Panc1 (cell line): ENCODE measurements around the gene CEP162. TPM values are rescaled to one million over a fixed set of nuclear protein-coding genes. Genes with fewer than 3 reads are reported as not detected.

Source experiments
- ATAC-seq: fragments of 200-7000 bp; cut with Tn5 transposase; 2 replicates; pipeline ENCODE4 v1.9.1; 2020; ENCODE audit warnings: mild to moderate bottlenecking, moderate library complexity
- BruUV-seq: library from RNA; stranded (reverse); fragments of 400-500 nt; replicated peaks from 2 replicates; lab custom pipeline; 2021; lab: Mats Ljungman, UMichigan
- CTCF ChIA-PET: fragments of 300-600 bp; sonication (Branson Sonifier 250); formaldehyde crosslinking; loops from one replicate; lab custom pipeline; 2022; ENCODE audit warnings: antibody characterized with exemption; lab: Charles Lee
- POLR2A ChIA-PET: fragments of 300-600 bp; sonication (Branson Sonifier 250); formaldehyde crosslinking; loops from one replicate; lab custom pipeline; 2022; ENCODE audit warnings: antibody characterized with exemption; lab: Charles Lee
- DNase-seq: peaks from one replicate; pipeline ENCODE4 v3.0.0-alpha.2; 2010; ENCODE audit warnings: low read depth, low spot score
- H3K27ac ChIP-seq: 2 replicates; pipeline ENCODE4 v1.5.1; 2011; ENCODE audit warnings: mild to moderate bottlenecking, low read length, inconsistent platforms
- H3K27me3 ChIP-seq: fragments of 200-500 bp; sonication (Bioruptor generic); 2 replicates; pipeline ENCODE4 v1.6.0; 2014; ENCODE audit warnings: low read length, inconsistent platforms; ENCODE audit not compliant: control insufficient read depth, insufficient read depth
- H3K36me3 ChIP-seq: fragments of 200-500 bp; sonication (Bioruptor generic); 2 replicates; pipeline ENCODE4 v1.5.1; 2014; ENCODE audit warnings: inconsistent platforms, mild to moderate bottlenecking, low read length, moderate library complexity; ENCODE audit not compliant: control insufficient read depth, insufficient read depth
- H3K4me1 ChIP-seq: 2 replicates; pipeline ENCODE4 v1.5.1; 2011; ENCODE audit warnings: inconsistent platforms, mild to moderate bottlenecking, low read length, moderate library complexity; ENCODE audit not compliant: control insufficient read depth, insufficient read depth
- H3K4me3 ChIP-seq, 2 experiments: 2 replicates each; pipeline ENCODE4 v1.5.1; 2011 to 2012; ENCODE audit warnings: low read depth in 2 of 2, low read length in 2 of 2, mild to moderate bottlenecking in 2 of 2, inconsistent platforms in 1 of 2, moderate library complexity in 1 of 2
- H3K9me3 ChIP-seq: fragments of 200-500 bp; sonication (Bioruptor generic); 2 replicates; pipeline ENCODE4 v1.5.1; 2014; ENCODE audit warnings: low read depth, mild to moderate bottlenecking, inconsistent platforms, low read length, moderate library complexity; ENCODE audit not compliant: control insufficient read depth, insufficient read depth
- POLR2AphosphoS5 ChIP-seq: IDR thresholded peaks from 2 replicates; pipeline ENCODE4 v1.6.1; 2012; ENCODE audit warnings: mild to moderate bottlenecking, low read depth, low read length, moderate library complexity
- SIN3A ChIP-seq: IDR thresholded peaks from 2 replicates; pipeline ENCODE4 v1.6.1; 2012; ENCODE audit warnings: low read depth, mild to moderate bottlenecking, low read length, moderate library complexity, borderline replicate concordance; ENCODE audit not compliant: insufficient read depth
- TCF7L2 ChIP-seq: IDR thresholded peaks from 2 replicates; pipeline ENCODE4 v1.6.1; 2011; ENCODE audit warnings: mild to moderate bottlenecking, low read depth, low read length, inconsistent platforms
- in situ Hi-C: cut with HindIII; loops from 2 replicates; pipeline ENCODE4 v1.10.0; 2016; ENCODE audit warnings: low sequenced_read_pairs, low pct_unique_long_range_greater_than_20kb
- intact Hi-C: fragments of 100-400 bp; cut with micrococcal nuclease; formaldehyde crosslinking; loops from one replicate; pipeline ENCODE4 v1.10.0; 2022; ENCODE audit not compliant: unreplicated experiment
- total RNA-seq: library from RNA; stranded (reverse); gene quantifications from one replicate; pipeline ENCODE4 v1.2.1, GENCODE V29; 2021; ENCODE audit not compliant: unreplicated experiment
- TF ChIP-seq, protein P1 (sequence below), 2 experiments: IDR thresholded peaks; 2 replicates each; pipeline ENCODE4 v1.6.1; 2011 to 2012; ENCODE audit warnings: low read depth in 2 of 2, control low read depth in 1 of 2, low read length in 1 of 2, mild to moderate bottlenecking in 1 of 2, moderate library complexity in 1 of 2; ENCODE audit not compliant: insufficient read depth in 1 of 2
- TF ChIP-seq, protein P2 (sequence below): fragments of 450-650 bp; IDR thresholded peaks from 2 replicates; pipeline ENCODE4 v1.5.1; 2017; ENCODE audit warnings: mild to moderate bottlenecking

CEP162 gene
- total RNA-seq, 1 experiment from 2014 or later = 5.3 TPM

DNA sequence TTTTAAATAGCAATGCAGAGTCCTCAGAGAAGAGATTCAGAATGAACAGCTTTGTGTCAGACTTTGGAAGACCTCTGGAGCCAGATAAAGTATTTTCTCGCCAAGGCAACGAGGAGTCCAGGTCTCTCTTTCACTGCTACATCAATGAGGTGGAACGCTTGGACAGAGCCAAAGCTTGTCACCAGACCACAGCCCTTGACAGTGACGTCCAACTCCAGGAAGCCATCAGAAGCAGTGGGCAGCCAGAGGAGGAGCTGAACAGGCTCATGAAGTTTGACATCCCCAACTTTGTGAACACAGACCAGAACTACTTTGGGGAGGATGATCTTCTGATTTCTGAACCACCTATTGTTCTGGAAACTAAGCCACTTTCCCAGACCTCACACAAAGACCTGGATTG, 138.4 kb downstream of the CEP162 start:
- CTCF ChIA-PET = no interaction called here
- intact Hi-C loops = no loop called here

DNA sequence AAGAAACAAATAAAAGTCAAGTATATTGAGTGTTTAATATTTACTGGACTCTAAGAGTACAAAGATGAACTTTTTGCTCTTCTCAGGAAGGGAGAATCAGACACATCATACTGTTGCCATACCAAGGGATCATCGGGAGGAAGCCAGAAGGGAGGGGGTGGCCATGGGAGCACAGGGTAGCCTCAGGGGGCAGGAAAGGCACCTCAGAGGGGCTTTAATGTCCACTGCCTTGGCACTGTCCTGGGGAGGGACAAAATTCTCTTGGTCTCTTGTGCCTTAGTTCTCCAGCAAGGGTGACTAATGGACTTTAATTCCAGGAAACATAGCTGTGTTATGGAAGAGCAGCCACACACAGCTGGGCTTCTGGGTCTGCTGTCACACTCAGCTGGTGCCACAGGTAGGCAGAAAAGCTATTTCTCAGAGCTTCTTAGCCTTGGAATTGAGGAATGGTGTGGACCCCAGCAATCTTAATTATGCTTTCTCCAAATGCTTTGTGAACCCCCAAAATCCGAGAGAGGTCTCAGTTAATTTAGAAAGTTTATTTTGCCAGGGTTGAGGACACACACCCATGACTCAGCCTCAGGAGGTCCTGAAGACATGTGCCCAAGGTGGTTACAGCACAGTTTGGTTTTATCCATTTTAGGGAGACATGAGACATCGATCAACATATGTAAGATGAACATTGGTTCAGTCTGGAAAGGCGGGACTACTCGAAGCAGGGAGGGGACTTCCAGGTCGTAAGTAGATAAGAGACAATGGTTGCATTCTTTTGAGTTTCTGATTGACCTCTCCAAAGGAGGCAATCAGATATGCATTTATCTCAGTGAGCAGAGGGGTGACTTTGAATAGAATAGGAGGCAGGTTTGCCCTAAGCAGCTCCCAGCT, 140.7 kb downstream of the CEP162 start:
- CTCF ChIA-PET = no interaction called here
- H3K27me3 ChIP-seq = peaks cover 5% of the 10 kb centered on the region; the same call in 1 of the 2 replicates
- H3K4me3 ChIP-seq = no peak overlapping the region
- H3K36me3 ChIP-seq = no peaks in the 10 kb centered on the region
- no peaks in the 10 kb centered on the region for H3K4me1 ChIP-seq
- no peak for DNase-seq
- POLR2A ChIA-PET = no interaction called here
- TF ChIP-seq, protein P1, sequence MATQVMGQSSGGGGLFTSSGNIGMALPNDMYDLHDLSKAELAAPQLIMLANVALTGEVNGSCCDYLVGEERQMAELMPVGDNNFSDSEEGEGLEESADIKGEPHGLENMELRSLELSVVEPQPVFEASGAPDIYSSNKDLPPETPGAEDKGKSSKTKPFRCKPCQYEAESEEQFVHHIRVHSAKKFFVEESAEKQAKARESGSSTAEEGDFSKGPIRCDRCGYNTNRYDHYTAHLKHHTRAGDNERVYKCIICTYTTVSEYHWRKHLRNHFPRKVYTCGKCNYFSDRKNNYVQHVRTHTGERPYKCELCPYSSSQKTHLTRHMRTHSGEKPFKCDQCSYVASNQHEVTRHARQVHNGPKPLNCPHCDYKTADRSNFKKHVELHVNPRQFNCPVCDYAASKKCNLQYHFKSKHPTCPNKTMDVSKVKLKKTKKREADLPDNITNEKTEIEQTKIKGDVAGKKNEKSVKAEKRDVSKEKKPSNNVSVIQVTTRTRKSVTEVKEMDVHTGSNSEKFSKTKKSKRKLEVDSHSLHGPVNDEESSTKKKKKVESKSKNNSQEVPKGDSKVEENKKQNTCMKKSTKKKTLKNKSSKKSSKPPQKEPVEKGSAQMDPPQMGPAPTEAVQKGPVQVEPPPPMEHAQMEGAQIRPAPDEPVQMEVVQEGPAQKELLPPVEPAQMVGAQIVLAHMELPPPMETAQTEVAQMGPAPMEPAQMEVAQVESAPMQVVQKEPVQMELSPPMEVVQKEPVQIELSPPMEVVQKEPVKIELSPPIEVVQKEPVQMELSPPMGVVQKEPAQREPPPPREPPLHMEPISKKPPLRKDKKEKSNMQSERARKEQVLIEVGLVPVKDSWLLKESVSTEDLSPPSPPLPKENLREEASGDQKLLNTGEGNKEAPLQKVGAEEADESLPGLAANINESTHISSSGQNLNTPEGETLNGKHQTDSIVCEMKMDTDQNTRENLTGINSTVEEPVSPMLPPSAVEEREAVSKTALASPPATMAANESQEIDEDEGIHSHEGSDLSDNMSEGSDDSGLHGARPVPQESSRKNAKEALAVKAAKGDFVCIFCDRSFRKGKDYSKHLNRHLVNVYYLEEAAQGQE (IDR thresholded peaks at IDR 0.05; ENCODE audit: insufficient read depth in 1 of 2, low read depth in 2 of 2, low read length in 1 of 2) = no peak
- TF ChIP-seq TCF7L2 (no peak), POLR2AphosphoS5 (no peak), SIN3A (no peak)
- TF ChIP-seq, protein P2, sequence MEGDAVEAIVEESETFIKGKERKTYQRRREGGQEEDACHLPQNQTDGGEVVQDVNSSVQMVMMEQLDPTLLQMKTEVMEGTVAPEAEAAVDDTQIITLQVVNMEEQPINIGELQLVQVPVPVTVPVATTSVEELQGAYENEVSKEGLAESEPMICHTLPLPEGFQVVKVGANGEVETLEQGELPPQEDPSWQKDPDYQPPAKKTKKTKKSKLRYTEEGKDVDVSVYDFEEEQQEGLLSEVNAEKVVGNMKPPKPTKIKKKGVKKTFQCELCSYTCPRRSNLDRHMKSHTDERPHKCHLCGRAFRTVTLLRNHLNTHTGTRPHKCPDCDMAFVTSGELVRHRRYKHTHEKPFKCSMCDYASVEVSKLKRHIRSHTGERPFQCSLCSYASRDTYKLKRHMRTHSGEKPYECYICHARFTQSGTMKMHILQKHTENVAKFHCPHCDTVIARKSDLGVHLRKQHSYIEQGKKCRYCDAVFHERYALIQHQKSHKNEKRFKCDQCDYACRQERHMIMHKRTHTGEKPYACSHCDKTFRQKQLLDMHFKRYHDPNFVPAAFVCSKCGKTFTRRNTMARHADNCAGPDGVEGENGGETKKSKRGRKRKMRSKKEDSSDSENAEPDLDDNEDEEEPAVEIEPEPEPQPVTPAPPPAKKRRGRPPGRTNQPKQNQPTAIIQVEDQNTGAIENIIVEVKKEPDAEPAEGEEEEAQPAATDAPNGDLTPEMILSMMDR = no peak
- H3K9me3 ChIP-seq = no peaks in the 10 kb centered on the region
- no peak for ATAC-seq
- in situ Hi-C loops = no loop called here
- no TSS peak for BruUV-seq
- H3K27ac ChIP-seq = no peak overlapping the region
- intact Hi-C loops = no loop called here

More for the DNA sequence above, 138.4 kb downstream of the CEP162 start:
- TF ChIP-seq, protein P2 = no peak
- TF ChIP-seq SIN3A (no peak), TCF7L2 (no peak), POLR2AphosphoS5 (no peak)
- TF ChIP-seq, protein P1 (IDR thresholded peaks at IDR 0.05; ENCODE audit: insufficient read depth in 1 of 2, low read depth in 2 of 2, low read length in 1 of 2) = no peak
- no peaks in the 10 kb centered on the region for H3K36me3 ChIP-seq
- no peaks in the 10 kb centered on the region for H3K4me1 ChIP-seq
- DNase-seq = no peak
- no peak for ATAC-seq
- H3K4me3 ChIP-seq = no peak overlapping the region
- no peaks in the 10 kb centered on the region for H3K9me3 ChIP-seq
- no TSS peak for BruUV-seq
- no peak overlapping the region for H3K27ac ChIP-seq
- POLR2A ChIA-PET = no interaction called here
- in situ Hi-C loops = no loop called here
- peaks cover 4% of the 10 kb centered on the region; the same call in 1 of the 2 replicates for H3K27me3 ChIP-seq
